ENCODE data around the gene RRP7A.

DNA sequence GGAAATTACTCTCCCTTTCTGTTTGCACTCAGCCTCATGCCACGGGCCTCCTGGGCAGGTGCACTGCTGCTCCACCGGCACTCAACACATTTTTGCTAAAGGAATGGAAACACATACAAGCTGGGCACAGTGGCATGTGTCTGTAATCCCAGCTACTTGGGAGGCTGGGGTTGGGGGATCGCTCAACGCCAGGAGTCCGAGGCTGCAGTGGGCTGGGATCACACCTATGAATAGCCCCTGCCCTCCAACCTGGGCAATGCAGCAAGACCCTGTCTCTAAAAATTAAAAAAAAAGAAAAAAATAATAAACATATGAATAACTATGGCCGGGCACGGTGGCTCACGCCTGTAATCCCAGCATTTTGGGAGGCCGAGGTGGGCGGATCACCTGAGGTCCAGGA lies 30.6 kb downstream of the RRP7A start:
- TF ChIP-seq, protein P1, sequence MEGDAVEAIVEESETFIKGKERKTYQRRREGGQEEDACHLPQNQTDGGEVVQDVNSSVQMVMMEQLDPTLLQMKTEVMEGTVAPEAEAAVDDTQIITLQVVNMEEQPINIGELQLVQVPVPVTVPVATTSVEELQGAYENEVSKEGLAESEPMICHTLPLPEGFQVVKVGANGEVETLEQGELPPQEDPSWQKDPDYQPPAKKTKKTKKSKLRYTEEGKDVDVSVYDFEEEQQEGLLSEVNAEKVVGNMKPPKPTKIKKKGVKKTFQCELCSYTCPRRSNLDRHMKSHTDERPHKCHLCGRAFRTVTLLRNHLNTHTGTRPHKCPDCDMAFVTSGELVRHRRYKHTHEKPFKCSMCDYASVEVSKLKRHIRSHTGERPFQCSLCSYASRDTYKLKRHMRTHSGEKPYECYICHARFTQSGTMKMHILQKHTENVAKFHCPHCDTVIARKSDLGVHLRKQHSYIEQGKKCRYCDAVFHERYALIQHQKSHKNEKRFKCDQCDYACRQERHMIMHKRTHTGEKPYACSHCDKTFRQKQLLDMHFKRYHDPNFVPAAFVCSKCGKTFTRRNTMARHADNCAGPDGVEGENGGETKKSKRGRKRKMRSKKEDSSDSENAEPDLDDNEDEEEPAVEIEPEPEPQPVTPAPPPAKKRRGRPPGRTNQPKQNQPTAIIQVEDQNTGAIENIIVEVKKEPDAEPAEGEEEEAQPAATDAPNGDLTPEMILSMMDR (IDR thresholded peaks at IDR 0.05), result no peak
- TF ChIP-seq POLR2A (IDR thresholded peaks at IDR 0.05), result no peak

Measured in uterus (tissue), 2 donors.